SU-DHL-6 (cell line): Measurements from ENCODE around the gene LRBA.

Experiments
- H2AFZ ChIP-seq: fragments of 200-600 bp; sonication (generic); 2 replicates; pipeline ENCODE4 v1.6.1; 2014; ENCODE audit warnings: low read depth, mild to moderate bottlenecking, moderate library complexity, mixed read lengths, antibody characterized with exemption, low read length; ENCODE audit not compliant: severe bottlenecking
- H3F3A ChIP-seq: fragments of 200-600 bp; shearing (Covaris generic); 2 replicates; pipeline ENCODE4 v1.6.0; 2016; ENCODE audit warnings: antibody characterized with exemption, mild to moderate bottlenecking; ENCODE audit not compliant: insufficient read depth
- H3K27ac ChIP-seq: fragments of 200-600 bp; sonication (generic); 2 replicates; pipeline ENCODE4 v1.5.1; 2016; ENCODE audit warnings: low read depth, mild to moderate bottlenecking, low read length, moderate library complexity, mixed read lengths
- H3K27me3 ChIP-seq: fragments of 200-600 bp; sonication (generic), shearing (Covaris generic); 2 replicates; pipeline ENCODE4 v1.6.0; 2014; ENCODE audit warnings: mild to moderate bottlenecking, low read length
- H3K36me3 ChIP-seq: fragments of 200-600 bp; sonication (generic); 2 replicates; pipeline ENCODE4 v1.6.1; 2014; ENCODE audit warnings: mild to moderate bottlenecking, low read length, mixed read lengths
- H3K4me2 ChIP-seq: fragments of 300-600, 200-600 bp; shearing (Covaris generic), sonication (generic); 2 replicates; pipeline ENCODE4 v1.6.0; 2014; ENCODE audit warnings: low read length, low read depth, mild to moderate bottlenecking; ENCODE audit not compliant: poor library complexity, severe bottlenecking
- H3K4me3 ChIP-seq: fragments of 200-600 bp; sonication (generic); 2 replicates; pipeline ENCODE4 v1.5.1; 2014; ENCODE audit warnings: antibody characterized with exemption, low read length, mild to moderate bottlenecking, mixed read lengths; ENCODE audit not compliant: insufficient read depth, poor library complexity, severe bottlenecking
- H3K79me2 ChIP-seq: fragments of 200-600 bp; sonication (generic); 2 replicates; pipeline ENCODE4 v1.6.1; 2014; ENCODE audit warnings: mild to moderate bottlenecking, low read length, moderate library complexity; ENCODE audit not compliant: insufficient read depth
- H3K9ac ChIP-seq: fragments of 200-600 bp; sonication (generic); 2 replicates; pipeline ENCODE4 v1.7.0; 2014; ENCODE audit warnings: mild to moderate bottlenecking, low read length
- H3K9me2 ChIP-seq: fragments of 200-600 bp; sonication (generic); replicated peaks from 2 replicates; pipeline ENCODE4 v1.6.1; 2014; ENCODE audit warnings: low read length; ENCODE audit not compliant: insufficient read depth
- H3K9me3 ChIP-seq: fragments of 200-600 bp; sonication (generic); 2 replicates; pipeline ENCODE4 v1.6.1; 2014; ENCODE audit warnings: low read length, mixed read lengths; ENCODE audit not compliant: insufficient read depth
- H4K20me1 ChIP-seq: fragments of 200-600 bp; sonication (generic); 2 replicates; pipeline ENCODE4 v1.6.1; 2014; ENCODE audit warnings: low read depth, mild to moderate bottlenecking, antibody characterized with exemption, low read length, moderate library complexity, mixed read lengths
- EZH2phosphoT487 ChIP-seq: fragments of 200-600 bp; sonication (generic), shearing (Covaris generic); conservative IDR thresholded peaks from 2 replicates; pipeline ENCODE4 v1.6.1; 2018; ENCODE audit warnings: mild to moderate bottlenecking, antibody characterized with exemption, low read length, moderate library complexity, mixed read lengths
- TF ChIP-seq, protein P1 (sequence below): fragments of 200-600 bp; sonication (generic); IDR thresholded peaks from one replicate; pipeline ENCODE4 v1.5.1; 2017; ENCODE audit warnings: antibody characterized with exemption, mild to moderate bottlenecking, low read length, moderate library complexity; ENCODE audit not compliant: insufficient read depth, poor library complexity, severe bottlenecking

The LRBA gene

DNA sequence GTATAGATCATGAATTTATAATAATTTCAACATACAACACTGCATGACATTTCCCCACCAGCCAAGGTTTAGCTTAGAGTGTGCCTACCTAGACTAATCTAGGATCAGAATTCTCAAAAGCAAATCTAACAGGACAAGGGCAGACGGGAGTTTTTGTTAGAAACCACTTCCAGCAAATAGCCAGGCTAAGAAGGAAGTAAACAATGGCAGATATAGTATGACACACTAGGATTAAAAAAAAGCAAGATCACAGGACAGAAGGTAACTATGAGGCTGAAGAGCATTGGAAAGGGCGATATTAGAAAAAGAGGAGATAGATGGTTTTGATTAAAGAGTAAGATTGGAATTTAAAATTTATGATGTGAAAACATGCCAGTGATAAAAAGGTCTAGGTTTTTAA is 124.8 kb downstream of the LRBA start:
- H3K9me3 ChIP-seq: no peaks in the 10 kb centered on the region
- TF ChIP-seq, protein P1, sequence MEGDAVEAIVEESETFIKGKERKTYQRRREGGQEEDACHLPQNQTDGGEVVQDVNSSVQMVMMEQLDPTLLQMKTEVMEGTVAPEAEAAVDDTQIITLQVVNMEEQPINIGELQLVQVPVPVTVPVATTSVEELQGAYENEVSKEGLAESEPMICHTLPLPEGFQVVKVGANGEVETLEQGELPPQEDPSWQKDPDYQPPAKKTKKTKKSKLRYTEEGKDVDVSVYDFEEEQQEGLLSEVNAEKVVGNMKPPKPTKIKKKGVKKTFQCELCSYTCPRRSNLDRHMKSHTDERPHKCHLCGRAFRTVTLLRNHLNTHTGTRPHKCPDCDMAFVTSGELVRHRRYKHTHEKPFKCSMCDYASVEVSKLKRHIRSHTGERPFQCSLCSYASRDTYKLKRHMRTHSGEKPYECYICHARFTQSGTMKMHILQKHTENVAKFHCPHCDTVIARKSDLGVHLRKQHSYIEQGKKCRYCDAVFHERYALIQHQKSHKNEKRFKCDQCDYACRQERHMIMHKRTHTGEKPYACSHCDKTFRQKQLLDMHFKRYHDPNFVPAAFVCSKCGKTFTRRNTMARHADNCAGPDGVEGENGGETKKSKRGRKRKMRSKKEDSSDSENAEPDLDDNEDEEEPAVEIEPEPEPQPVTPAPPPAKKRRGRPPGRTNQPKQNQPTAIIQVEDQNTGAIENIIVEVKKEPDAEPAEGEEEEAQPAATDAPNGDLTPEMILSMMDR: no peak
- no peak for TF ChIP-seq EZH2phosphoT487
- H3K4me2 ChIP-seq: no peak overlapping the region
- H4K20me1 ChIP-seq: no peaks in the 10 kb centered on the region; the same call in 1 of the 2 replicates
- H3K27me3 ChIP-seq: no peaks in the 10 kb centered on the region
- H3K36me3 ChIP-seq: no peaks in the 10 kb centered on the region; the same call in 1 of the 2 replicates
- no peak overlapping the region for H2AFZ ChIP-seq
- no peak overlapping the region for H3K9ac ChIP-seq
- H3K9me2 ChIP-seq: no peaks in the 10 kb centered on the region
- H3K4me3 ChIP-seq: no peak overlapping the region
- no peaks in the 10 kb centered on the region for H3K79me2 ChIP-seq
- H3F3A ChIP-seq: peaks cover 8% of the 10 kb centered on the region; the same call in 1 of the 2 replicates
- no peak overlapping the region for H3K27ac ChIP-seq

DNA sequence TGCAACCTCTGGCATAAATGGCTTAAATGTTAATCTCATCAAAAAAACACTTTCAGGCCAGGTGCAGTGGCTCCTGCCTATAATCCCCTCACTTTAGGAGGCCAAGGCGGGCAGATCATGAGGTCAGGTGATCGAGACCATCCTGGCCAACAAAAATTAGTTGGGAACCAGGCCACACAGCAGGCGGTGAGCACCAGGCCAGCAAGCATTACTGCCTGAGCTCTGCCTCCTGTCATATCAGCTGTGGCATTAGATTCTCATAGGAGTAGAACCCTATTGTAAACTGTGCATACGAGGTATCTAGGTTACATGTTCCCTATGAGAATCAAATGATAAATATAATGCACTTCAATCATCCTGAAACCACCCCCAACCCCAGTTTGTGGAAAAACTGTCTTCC is 125.8 kb downstream of the LRBA start:
- H4K20me1 ChIP-seq: no peaks in the 10 kb centered on the region; the same call in 1 of the 2 replicates
- H3K4me2 ChIP-seq: no peak overlapping the region
- H3K79me2 ChIP-seq: no peaks in the 10 kb centered on the region
- H3K27ac ChIP-seq: no peak overlapping the region
- TF ChIP-seq EZH2phosphoT487: no peak
- TF ChIP-seq, protein P1: no peak
- no peaks in the 10 kb centered on the region for H3K27me3 ChIP-seq
- H3K9me3 ChIP-seq: no peaks in the 10 kb centered on the region
- no peak overlapping the region for H2AFZ ChIP-seq
- H3F3A ChIP-seq: peaks cover 8% of the 10 kb centered on the region; the same call in 1 of the 2 replicates
- no peak overlapping the region for H3K9ac ChIP-seq
- no peaks in the 10 kb centered on the region for H3K36me3 ChIP-seq
- no peak overlapping the region for H3K4me3 ChIP-seq
- H3K9me2 ChIP-seq: no peaks in the 10 kb centered on the region

DNA sequence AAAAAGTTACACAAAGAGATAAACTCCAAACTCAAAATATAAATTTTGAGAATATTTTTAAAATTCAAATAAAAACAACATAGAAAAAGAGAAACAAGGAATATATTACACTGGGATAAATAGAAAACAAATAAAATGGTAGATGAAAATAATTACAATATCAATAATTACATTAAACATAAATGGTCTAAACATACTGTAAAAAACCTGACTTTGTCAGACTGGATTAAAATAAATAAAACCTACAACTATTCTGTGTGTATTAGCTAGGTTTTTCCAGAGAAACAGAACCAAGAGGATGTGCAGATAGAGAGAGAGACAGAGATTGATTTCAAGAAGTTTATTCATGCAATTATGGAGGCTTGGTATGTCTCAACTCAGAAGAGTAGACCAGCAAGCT is 126.5 kb downstream of the LRBA start:
- Histone ChIP-seq H4K20me1 (no peaks in the 10 kb centered on the region; the same call in 1 of the 2 replicates), H2AFZ (no peak overlapping the region), H3K4me3 (no peak overlapping the region), H3K79me2 (no peaks in the 10 kb centered on the region), H3K27ac (no peak overlapping the region), H3K27me3 (no peaks in the 10 kb centered on the region), H3F3A (peaks cover 8% of the 10 kb centered on the region; the same call in 1 of the 2 replicates), H3K36me3 (no peaks in the 10 kb centered on the region), H3K9me3 (no peaks in the 10 kb centered on the region), H3K4me2 (no peak overlapping the region), H3K9ac (no peak overlapping the region), H3K9me2 (no peaks in the 10 kb centered on the region)
- TF ChIP-seq EZH2phosphoT487: no peak
- TF ChIP-seq, protein P1: no peak
